GM21526 (cell line): ENCODE data around the gene MBOAT2.
"Not testable (repeated sequence)": the region's sequence is repeated elsewhere in the genome, so short reads cannot be mapped to it uniquely, and the experiment has no call there.

Source experiments
- ATAC-seq: cut with Tn5 transposase; IDR thresholded peaks from one replicate; pipeline ENCODE4 v1.9.1; 2021; ENCODE audit warnings: moderate library complexity; ENCODE audit not compliant: unreplicated experiment, low FRiP score

Gene MBOAT2

GRCh38 chr2:9003616-9004337, at the start of gene MBOAT2:
Gene MBOAT2, minus strand, starts transcription at chr2:9003684. Its CDS starts 70 bp downstream, at chr2:9003614.
- peak; percentile 93 for ATAC-seq

GRCh38 chr2:9052821-9053533, 49.5 kb upstream of the MBOAT2 start:
- ATAC-seq, result no peak

DNA sequence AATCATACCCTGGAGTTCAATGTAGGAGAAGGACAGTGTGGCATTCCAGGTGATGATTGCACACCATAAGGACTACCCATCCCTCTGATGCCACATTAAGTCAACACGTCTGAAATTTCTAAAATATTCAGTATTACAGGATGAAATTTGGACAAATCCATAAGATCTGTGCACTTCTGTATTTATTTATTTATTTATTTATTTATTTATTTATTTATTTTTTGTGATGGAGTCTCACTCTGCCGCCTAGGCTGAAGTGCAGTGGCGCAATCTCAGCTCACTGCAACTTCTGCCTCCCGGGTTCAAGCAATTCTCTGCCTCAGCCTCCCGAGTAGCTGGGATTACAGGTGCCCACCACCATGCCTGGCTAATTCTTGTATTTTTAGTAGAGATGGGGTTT, 48.0 kb upstream of the MBOAT2 start:
- not testable (repeated sequence) for ATAC-seq

DNA sequence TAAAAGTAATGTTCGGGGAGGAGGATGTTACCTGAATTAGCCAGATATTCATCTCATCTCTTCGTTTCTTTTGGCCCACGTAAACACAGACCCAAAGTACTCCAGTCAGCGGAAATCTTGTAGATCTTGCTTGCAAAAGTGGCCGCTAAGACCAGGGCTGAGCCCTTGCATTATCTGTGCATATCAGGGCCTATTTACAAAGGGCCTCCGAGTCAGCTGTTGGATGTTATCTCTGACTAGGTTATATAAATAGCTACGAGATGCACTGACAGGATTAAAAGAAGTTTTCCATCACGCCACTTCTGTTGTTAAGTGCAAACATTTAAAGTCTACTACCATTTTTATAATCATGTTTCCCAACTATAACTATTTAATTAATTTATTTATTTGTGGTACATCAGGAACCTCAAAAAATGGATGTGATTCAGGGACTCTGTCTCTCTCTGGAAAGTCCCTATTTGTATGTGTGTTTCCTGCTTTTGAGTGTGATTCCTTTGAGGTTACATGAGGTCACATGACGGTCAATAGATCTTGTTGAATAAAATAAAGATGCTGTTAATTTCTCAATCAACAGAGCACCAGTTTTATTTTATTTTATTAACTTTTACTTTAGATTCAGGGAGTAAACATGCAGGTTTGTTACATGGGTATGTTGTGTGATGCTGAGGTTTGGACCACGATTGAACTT, 46.8 kb upstream of the MBOAT2 start:
- no peak for ATAC-seq

- ATAC-seq, result no peak
Observed at GRCh38 chr2:9045595-9045994, 42.1 kb upstream of the MBOAT2 start.

DNA sequence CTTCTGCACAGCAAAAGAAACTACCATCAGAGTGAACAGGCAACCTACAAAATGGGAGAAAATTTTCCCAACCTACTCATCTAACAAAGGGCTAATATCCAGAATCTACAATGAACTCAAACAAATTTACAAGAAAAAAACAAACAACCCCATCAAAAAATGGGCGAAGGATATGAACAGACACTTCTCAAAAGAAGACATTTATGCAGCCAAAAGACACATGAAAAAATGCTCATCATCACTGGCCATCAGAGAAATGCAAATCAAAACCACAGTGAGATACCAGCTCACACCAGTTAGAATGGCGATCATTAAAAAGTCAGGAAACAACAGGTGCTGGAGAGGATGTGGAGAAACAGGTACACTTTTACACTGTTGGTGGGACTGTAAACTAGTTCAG, 40.0 kb upstream of the MBOAT2 start:
- not testable (repeated sequence) for ATAC-seq

- ATAC-seq, result no peak
Observed at GRCh38 chr2:9037166-9037565, 33.7 kb upstream of the MBOAT2 start.

GRCh38 chr2:9033385-9034168, 30.1 kb upstream of the MBOAT2 start:
- no peak for ATAC-seq

- ATAC-seq, result no peak
Observed at GRCh38 chr2:9032536-9033255, 29.2 kb upstream of the MBOAT2 start.

- no peak for ATAC-seq
Observed at GRCh38 chr2:9032121-9032520, 28.6 kb upstream of the MBOAT2 start.

GRCh38 chr2:9031246-9031645, 27.8 kb upstream of the MBOAT2 start:
- ATAC-seq, result no peak

DNA sequence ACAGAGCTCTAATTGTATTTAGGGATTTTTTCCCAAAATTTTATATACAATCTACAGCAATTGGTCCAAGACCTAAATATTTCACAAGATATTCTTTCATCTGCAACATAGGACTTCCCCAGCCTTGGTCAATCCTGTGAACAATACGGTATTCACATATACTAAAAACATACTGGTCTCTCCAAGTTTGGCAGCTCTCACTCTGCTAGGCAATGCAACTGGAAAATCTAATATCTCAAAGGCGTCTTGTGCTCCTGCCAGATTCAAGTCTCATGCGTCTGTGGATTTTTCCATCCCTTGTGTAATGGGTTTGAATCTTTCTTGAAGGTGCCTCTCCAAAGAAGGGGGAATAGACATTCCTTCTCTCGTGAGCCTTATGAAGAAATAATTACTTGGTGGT, 27.4 kb upstream of the MBOAT2 start:
- ATAC-seq, result no peak

DNA sequence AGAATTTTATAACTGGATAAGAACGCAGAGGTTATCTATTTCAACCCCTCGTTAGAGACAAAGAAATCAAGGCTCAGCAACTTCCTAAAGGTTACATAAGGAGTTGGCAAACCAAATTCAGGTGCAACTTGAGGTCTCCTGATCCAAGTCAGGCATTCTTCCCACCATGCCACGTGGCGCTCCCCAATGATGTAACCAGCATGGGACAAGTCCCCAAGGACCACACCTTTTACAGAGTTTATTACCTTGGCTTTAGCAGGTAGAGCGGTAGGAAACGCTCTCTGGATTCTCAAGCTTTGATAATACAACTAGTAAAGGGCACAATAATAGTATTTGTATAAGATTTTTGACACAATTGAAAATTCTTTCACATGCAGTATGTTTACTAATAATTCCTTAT, 26.7 kb upstream of the MBOAT2 start:
- no peak for ATAC-seq

DNA sequence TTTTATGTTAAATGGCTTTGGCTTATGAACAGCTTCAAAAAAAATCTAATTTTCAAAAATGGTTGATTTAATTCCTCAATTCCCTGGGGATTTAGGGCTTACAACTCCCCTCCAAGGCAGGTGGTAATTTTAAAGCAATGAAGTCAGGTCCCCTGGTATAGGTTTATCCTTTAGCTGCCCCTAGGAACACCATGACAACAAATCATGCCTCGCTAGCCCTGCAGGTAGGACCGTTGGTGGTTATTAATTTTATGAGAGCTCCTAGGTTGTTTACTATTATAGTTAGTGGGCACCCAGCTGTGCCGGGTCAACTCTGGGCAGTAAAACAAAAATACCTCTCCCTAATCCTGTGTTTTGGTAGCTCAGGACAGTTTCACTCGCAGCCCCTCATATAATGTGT, 26.2 kb upstream of the MBOAT2 start:
- ATAC-seq, result no peak

GRCh38 chr2:9027884-9028283, 24.4 kb upstream of the MBOAT2 start:
- no peak for ATAC-seq

- no peak for ATAC-seq
Observed at GRCh38 chr2:9025746-9026145, 22.3 kb upstream of the MBOAT2 start.

DNA sequence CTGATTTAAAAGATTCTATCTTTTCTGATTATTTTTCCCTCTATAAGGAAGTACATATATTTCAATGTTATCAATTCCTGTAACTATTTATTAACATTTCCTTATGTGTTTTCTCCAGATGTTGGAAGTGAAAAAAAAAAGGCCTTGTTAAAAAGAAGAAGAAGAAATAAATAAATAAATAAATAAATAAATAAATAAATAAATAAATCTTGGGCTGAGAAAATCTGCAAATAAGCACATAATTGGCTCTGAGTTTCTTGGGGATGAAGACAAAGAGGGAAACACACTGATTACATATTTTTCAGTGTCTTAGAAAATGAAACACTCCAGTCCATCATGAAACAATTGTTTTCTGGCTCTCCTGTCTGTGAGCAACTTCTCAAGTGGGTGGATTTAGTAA, 21.1 kb upstream of the MBOAT2 start:
- ATAC-seq, result no peak

DNA sequence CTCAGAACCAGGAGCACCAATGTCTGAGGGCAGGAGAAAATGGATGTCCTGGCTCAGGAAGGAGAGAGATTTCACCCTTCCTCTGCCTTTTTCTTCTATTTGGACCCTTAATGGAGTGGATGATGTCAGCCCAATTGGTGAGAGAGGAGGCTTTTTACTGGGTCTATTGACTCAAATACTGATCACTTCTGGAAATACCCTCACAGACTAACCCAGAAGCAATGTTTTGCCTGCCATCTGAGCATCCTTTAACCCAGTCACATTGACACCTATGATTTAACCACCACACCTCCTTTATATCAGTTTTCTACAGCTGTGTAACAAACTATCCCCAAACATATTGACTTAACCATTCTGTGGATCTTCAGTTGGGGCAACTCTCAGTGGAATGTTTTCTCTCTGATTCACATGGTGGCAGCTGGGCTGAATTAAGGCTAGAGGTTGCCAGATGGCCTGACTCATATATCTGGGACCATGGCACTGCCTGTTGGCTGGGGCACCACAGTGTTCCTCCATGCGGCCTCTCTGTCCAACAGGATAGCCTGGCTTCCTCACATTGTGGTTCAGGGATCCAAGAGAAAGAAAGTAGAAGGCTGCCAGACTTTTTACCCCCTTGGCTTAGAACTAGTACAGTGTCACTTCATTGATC, 18.2 kb upstream of the MBOAT2 start:
- ATAC-seq, result no peak

DNA sequence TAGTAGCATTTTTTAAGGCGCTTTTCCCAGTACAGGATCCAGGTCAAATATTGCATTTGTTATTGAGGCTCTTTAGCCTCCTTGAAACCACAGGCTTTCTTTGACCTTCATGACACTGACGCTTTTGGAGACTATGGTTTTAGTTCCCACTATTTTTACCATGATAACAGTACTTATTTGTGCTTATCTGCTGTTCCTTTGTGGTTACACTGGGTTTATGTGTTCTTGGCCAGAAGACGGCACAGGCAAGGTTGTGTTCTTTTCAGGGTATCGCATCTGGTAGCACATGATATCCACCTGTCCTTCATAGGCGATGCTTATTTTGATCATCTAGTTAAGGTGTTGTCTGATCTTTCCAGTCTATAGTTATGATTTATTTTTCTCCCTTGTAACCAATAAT, 16.8 kb upstream of the MBOAT2 start:
- ATAC-seq, result no peak

DNA sequence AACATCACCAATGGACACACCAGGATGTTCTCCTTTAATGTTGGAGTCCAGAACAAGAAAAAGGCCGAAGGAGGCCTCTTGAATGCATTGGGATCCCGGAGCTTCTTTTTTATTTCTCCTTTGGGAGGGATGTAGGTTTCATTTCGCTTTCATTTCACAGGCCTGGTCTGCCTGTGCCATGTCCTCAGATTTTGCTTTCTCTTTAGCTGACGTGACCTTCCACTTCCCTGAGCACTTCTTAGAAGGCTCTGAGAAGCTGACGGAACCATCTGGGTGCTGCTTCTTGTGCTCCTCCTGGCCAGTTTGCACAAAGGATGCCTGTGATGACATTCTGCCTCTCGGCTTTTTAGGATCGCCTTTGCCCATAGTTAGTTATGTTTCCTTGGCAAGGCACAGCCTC, 15.1 kb upstream of the MBOAT2 start:
- ATAC-seq, result no peak
